ENCODE measurements around the gene BICRA.
"Not testable (repeated sequence)": the region's sequence is repeated elsewhere in the genome, so short reads cannot be mapped to it uniquely, and the experiment has no call there.

The BICRA gene

DNA sequence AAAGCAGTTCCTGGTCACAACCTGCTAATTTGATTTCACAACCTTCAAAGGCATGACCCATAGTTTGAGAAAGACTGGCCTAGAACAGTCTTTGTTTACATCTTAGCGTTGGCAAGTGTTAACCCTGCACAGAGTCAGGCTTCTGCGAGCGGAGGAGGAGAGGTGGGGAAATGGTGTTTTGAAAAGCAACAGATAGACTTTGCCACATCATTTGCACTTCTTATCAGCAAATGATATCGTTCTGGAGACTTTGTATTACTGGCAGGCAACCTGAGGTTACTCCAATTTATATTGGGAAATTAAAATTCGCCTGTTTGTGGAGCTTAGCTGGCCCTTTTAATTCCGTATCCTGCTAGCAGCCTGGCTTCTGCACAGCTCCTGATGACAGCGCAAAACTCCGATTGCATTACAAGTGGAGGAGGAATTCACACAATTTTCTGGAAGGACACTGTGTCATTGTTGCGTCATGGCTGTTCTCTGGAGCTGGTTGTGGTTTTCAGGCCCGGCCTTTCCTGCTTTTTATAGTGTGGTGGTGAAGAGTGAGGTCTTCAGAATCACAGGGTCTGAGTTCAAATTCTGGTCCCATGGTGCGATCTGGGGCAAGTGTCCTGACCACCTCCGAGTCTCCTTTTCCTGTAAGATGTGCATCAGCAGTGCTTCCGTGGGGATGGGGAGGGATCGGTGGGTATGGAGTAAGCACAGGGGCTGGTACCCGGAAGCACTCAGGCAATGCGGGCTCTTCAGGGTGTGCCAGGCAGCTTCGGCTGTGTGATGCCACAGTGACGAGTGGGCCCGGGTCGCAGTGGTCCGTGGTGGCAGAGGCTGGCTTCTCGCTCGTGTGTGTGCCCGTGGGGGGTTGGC, 55.2 kb downstream of the BICRA start:
- H3K27ac ChIP-seq (ENCODE audit: low read length), result peak overlapping the region; percentile 99
- no peaks in the 10 kb centered on the region for H3K36me3 ChIP-seq (ENCODE audit: control insufficient read depth in 2 of 2, insufficient read depth in 2 of 2, low read length in 2 of 2)
- peak overlapping the region; percentile 42 to 55 for H3K4me3 ChIP-seq (ENCODE audit: low read length in 2 of 2)
- H3K9me3 ChIP-seq (ENCODE audit: control insufficient read depth in 2 of 2, low read length in 2 of 2), result no peaks in the 10 kb centered on the region
- H3K4me1 ChIP-seq (ENCODE audit: control insufficient read depth, insufficient read depth, low read length), result peaks cover 55% of the 10 kb centered on the region
- no peaks in the 10 kb centered on the region for H3K27me3 ChIP-seq (ENCODE audit: control insufficient read depth in 1 of 2, insufficient read depth in 2 of 2, low read length in 2 of 2)
- peak overlapping the region; percentile 87 to 93 for H3K9ac ChIP-seq (ENCODE audit: low read length in 2 of 2)

DNA sequence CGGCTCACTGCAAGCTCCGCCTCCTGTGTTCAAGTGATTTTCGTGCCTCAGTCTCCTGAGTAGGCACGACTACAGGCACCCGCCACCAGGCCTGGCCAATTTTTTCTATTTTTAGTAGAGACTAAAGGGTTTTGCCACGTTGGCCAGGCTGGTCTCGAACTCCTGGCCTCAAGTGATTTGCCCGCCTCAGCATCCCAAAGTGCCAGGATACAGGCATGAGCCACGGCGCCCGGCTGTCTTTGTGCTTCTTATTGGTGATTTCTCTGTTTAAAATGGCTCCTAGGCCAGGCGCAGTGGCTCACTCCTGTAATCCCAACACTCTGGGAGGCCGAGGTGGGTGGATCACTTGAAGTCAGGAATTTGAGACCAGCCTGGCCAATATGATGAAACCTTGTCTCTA, 59.6 kb downstream of the BICRA start:
- H3K9ac ChIP-seq (ENCODE audit: low read length in 2 of 2); H3K27ac ChIP-seq (ENCODE audit: low read length): not testable (repeated sequence)

DNA sequence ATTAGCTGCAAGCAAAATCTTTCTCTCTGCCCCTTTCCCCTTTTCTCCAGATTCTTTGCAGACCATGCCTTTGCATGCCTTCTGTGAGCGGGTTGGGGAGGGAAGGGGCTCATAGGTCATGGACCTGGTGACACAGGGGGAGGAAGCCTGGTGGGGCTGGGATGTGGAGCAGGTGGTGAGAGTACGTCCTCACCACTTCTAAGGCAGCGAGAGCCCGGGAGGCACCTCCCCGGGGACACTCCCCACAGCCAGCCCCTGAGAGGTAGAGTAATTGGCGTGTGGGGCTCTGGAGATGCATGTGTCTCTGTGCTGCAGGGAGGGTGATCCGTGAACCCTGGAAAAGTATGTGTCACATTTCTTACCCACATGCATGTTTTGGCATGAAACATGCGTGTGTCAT, 61.8 kb downstream of the BICRA start:
- H3K27ac ChIP-seq (ENCODE audit: low read length), result no peak overlapping the region
- H3K9ac ChIP-seq (ENCODE audit: low read length in 2 of 2), result no peak overlapping the region
- H3K36me3 ChIP-seq (ENCODE audit: control insufficient read depth in 2 of 2, insufficient read depth in 2 of 2, low read length in 2 of 2), result peaks cover 17 to 28% of the 10 kb centered on the region in 2 donors
- no peaks in the 10 kb centered on the region for H3K9me3 ChIP-seq (ENCODE audit: control insufficient read depth in 2 of 2, low read length in 2 of 2)
- H3K27me3 ChIP-seq (ENCODE audit: control insufficient read depth in 1 of 2, insufficient read depth in 2 of 2, low read length in 2 of 2), result no peaks in the 10 kb centered on the region
- H3K4me3 ChIP-seq (ENCODE audit: low read length in 2 of 2), result no peak overlapping the region
- peaks cover 16% of the 10 kb centered on the region for H3K4me1 ChIP-seq (ENCODE audit: control insufficient read depth, insufficient read depth, low read length)

More for the DNA sequence above, 59.6 kb downstream of the BICRA start:
- Histone ChIP-seq H3K4me1 (ENCODE audit: control insufficient read depth, insufficient read depth, low read length) (peaks cover 32% of the 10 kb centered on the region), H3K36me3 (ENCODE audit: control insufficient read depth in 2 of 2, insufficient read depth in 2 of 2, low read length in 2 of 2) (peaks cover 4 to 17% of the 10 kb centered on the region in 2 donors)
- not testable (repeated sequence) for H3K9me3 ChIP-seq (ENCODE audit: control insufficient read depth in 2 of 2, low read length in 2 of 2); H3K27me3 ChIP-seq (ENCODE audit: control insufficient read depth in 1 of 2, insufficient read depth in 2 of 2, low read length in 2 of 2); H3K4me3 ChIP-seq (ENCODE audit: low read length in 2 of 2)

DNA sequence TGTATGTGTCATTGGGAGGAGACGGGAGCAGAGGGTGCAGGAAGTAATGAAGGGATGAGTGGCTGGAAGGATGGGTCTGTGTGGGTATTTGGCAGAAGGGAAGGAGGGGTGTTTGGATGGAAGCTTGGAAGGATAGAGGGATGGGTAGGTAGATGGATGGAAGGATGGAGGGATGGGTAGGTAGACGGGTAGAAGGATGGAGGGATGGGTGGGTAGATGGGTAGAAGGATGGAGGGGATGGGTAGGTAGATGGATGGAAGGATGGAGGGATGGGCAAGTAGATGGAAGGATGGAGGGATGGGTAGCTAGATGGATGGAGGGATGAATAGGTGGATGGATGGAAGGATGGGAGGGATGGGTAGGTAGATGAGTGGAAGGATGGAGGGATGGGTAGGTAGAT, 62.6 kb downstream of the BICRA start:
- no peak overlapping the region for H3K4me3 ChIP-seq (ENCODE audit: low read length in 2 of 2)
- peaks cover 12% of the 10 kb centered on the region for H3K4me1 ChIP-seq (ENCODE audit: control insufficient read depth, insufficient read depth, low read length)
- H3K36me3 ChIP-seq (ENCODE audit: control insufficient read depth in 2 of 2, insufficient read depth in 2 of 2, low read length in 2 of 2), result peaks cover 17 to 28% of the 10 kb centered on the region in 2 donors

DNA sequence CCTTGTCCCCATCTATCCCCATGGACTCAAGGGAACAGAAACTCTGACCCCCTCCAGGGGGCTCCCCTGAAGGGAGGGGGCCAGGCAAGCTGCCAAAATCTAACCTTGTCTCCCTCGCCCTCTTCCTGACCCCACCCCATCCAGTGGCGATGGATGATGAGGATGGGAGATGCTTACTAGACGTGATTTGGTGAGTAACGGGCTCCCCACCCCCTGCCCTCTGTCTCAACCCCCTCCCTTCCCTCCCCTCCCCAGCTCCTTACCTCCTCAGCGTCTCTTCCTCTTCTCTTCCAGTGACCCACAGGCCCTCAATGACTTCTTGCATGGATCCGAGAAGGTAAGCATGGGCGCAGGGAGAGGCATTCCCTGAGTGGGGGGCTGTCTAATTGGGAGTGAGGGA, 64.5 kb downstream of the BICRA start:
- Histone ChIP-seq H3K27ac (ENCODE audit: low read length) (no peak overlapping the region), H3K27me3 (ENCODE audit: control insufficient read depth in 1 of 2, insufficient read depth in 2 of 2, low read length in 2 of 2) (no peaks in the 10 kb centered on the region), H3K9me3 (ENCODE audit: control insufficient read depth in 2 of 2, low read length in 2 of 2) (no peaks in the 10 kb centered on the region), H3K36me3 (ENCODE audit: control insufficient read depth in 2 of 2, insufficient read depth in 2 of 2, low read length in 2 of 2) (peaks cover 23 to 33% of the 10 kb centered on the region in 2 donors), H3K9ac (ENCODE audit: low read length in 2 of 2) (no peak overlapping the region), H3K4me1 (ENCODE audit: control insufficient read depth, insufficient read depth, low read length) (peaks cover under 1% of the 10 kb centered on the region), H3K4me3 (ENCODE audit: low read length in 2 of 2) (no peak overlapping the region)

More for the DNA sequence above, 62.6 kb downstream of the BICRA start:
- no peak overlapping the region for H3K9ac ChIP-seq (ENCODE audit: low read length in 2 of 2)
- no peaks in the 10 kb centered on the region for H3K27me3 ChIP-seq (ENCODE audit: control insufficient read depth in 1 of 2, insufficient read depth in 2 of 2, low read length in 2 of 2)
- H3K27ac ChIP-seq (ENCODE audit: low read length), result no peak overlapping the region
- H3K9me3 ChIP-seq (ENCODE audit: control insufficient read depth in 2 of 2, low read length in 2 of 2), result no peaks in the 10 kb centered on the region

DNA sequence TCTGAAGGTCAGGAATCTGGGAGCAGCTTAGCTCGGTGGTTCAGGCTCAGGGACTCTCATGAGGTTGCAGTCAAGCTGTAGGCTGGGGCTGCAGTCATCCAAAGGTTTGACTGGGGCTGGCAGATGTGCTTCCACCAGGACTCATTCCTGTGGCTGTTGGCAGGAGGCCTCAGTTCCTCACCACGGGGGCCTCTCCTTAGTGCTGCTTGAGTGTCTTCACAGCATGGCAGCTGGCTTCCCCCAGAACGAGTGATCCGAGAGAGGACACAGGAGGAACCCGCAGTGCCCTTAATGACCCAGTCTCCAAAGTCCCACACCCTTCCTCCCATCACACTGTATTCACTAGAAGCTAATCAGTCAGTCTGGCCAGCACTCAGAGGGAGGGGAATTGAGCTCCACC, 65.6 kb downstream of the BICRA start:
- Histone ChIP-seq H3K36me3 (ENCODE audit: control insufficient read depth in 2 of 2, insufficient read depth in 2 of 2, low read length in 2 of 2) (peaks cover 24 to 33% of the 10 kb centered on the region in 2 donors), H3K9me3 (ENCODE audit: control insufficient read depth in 2 of 2, low read length in 2 of 2) (no peaks in the 10 kb centered on the region), H3K4me1 (ENCODE audit: control insufficient read depth, insufficient read depth, low read length) (no peaks in the 10 kb centered on the region), H3K27ac (ENCODE audit: low read length) (no peak overlapping the region), H3K9ac (ENCODE audit: low read length in 2 of 2) (no peak overlapping the region), H3K27me3 (ENCODE audit: control insufficient read depth in 1 of 2, insufficient read depth in 2 of 2, low read length in 2 of 2) (no peaks in the 10 kb centered on the region), H3K4me3 (ENCODE audit: low read length in 2 of 2) (no peak overlapping the region)

DNA sequence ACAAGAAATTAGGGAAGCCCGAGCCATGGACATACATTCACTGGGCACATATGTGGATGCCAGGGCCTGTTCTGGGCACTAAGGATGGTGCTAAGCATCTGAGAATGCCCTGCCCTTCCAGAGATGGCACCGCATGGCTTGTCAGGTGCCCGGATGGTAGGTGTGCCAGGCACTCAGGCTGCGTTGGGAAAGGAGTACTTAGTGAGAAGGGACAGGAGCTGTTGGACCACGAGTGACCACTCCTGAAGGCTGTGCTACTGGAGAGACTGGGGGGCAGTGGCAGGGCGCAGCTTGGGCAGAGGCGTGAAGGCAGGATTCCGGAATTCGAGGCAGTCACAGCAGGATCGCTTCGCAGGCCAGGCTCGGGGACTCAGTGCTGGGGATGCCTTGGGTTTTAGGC, 66.3 kb downstream of the BICRA start:
- H3K27me3 ChIP-seq (ENCODE audit: control insufficient read depth in 1 of 2, insufficient read depth in 2 of 2, low read length in 2 of 2), result no peaks in the 10 kb centered on the region
- H3K9ac ChIP-seq (ENCODE audit: low read length in 2 of 2), result no peak overlapping the region
- no peak overlapping the region for H3K4me3 ChIP-seq (ENCODE audit: low read length in 2 of 2)
- no peaks in the 10 kb centered on the region for H3K4me1 ChIP-seq (ENCODE audit: control insufficient read depth, insufficient read depth, low read length)
- H3K9me3 ChIP-seq (ENCODE audit: control insufficient read depth in 2 of 2, low read length in 2 of 2), result no peaks in the 10 kb centered on the region
- no peak overlapping the region for H3K27ac ChIP-seq (ENCODE audit: low read length)
- peaks cover 25 to 31% of the 10 kb centered on the region in 2 donors for H3K36me3 ChIP-seq (ENCODE audit: control insufficient read depth in 2 of 2, insufficient read depth in 2 of 2, low read length in 2 of 2)

DNA sequence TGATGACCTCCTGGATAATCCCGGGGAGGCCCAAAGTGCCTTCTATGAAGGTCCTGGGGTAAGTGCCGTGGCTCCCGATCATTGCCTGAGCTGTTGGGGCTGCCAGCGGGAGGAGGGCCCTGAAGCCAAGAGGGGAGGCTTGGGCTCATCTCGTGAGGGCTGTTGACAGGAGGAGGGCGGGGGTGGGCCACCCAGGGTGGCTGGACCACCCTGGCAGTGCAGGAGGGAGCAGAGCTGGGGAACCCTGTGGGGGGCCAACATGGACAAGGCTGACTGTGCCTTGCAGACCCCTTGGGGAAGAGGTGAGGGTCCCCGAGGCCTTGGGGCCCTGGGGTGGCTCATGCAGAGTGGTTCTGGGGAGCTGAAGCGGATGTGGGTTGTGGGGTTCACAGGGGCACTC, 66.9 kb downstream of the BICRA start:
- Histone ChIP-seq H3K27me3 (ENCODE audit: control insufficient read depth in 1 of 2, insufficient read depth in 2 of 2, low read length in 2 of 2) (no peaks in the 10 kb centered on the region), H3K4me1 (ENCODE audit: control insufficient read depth, insufficient read depth, low read length) (no peaks in the 10 kb centered on the region), H3K4me3 (ENCODE audit: low read length in 2 of 2) (no peak overlapping the region), H3K9ac (ENCODE audit: low read length in 2 of 2) (no peak overlapping the region), H3K9me3 (ENCODE audit: control insufficient read depth in 2 of 2, low read length in 2 of 2) (no peaks in the 10 kb centered on the region), H3K36me3 (ENCODE audit: control insufficient read depth in 2 of 2, insufficient read depth in 2 of 2, low read length in 2 of 2) (peaks cover 25% of the 10 kb centered on the region in 2 donors), H3K27ac (ENCODE audit: low read length) (no peak overlapping the region)

DNA sequence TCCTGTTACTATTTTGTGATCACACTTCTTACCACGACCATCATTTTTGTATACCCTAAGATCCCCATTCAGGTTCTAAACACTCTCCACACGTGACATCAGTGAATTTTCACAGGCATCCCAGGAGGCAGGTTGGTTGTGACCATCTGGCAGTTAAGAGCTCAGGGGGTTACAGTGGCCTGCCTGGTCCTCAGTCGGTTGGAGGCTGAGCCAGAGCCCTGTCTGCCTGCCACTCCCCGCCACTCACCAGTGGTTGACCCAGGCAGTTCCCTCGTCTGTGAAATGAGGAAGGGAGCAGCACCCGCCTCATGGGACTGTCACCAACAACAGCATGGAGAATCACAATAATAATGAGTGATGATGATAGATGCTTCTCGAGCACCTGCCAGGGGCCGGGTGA, 67.9 kb downstream of the BICRA start:
- Histone ChIP-seq H3K9ac (ENCODE audit: low read length in 2 of 2) (no peak overlapping the region), H3K27me3 (ENCODE audit: control insufficient read depth in 1 of 2, insufficient read depth in 2 of 2, low read length in 2 of 2) (no peaks in the 10 kb centered on the region), H3K4me3 (ENCODE audit: low read length in 2 of 2) (no peak overlapping the region), H3K36me3 (ENCODE audit: control insufficient read depth in 2 of 2, insufficient read depth in 2 of 2, low read length in 2 of 2) (peaks cover 23 to 25% of the 10 kb centered on the region in 2 donors), H3K9me3 (ENCODE audit: control insufficient read depth in 2 of 2, low read length in 2 of 2) (no peaks in the 10 kb centered on the region), H3K4me1 (ENCODE audit: control insufficient read depth, insufficient read depth, low read length) (no peaks in the 10 kb centered on the region), H3K27ac (ENCODE audit: low read length) (no peak overlapping the region)

DNA sequence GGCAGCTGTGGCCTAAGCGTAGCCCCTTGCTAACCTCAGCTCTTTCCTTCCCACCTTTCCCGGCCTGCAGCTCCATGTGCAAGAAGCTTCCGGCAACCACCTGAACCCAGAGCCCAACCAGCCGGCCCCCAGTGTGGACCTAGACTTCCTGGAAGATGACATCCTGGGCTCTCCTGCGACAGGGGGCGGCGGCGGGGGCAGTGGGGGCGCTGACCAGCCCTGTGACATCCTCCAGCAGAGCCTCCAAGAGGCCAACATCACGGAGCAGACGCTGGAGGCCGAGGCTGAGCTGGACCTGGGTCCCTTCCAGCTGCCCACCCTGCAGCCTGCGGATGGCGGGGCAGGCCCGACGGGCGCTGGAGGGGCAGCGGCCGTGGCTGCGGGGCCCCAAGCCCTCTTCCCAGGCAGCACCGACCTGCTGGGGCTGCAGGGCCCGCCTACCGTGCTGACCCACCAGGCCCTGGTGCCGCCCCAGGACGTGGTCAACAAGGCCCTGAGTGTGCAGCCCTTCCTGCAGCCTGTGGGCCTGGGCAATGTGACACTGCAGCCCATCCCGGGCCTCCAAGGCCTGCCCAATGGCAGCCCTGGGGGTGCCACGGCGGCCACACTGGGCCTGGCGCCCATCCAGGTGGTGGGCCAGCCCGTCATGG, 70.4 kb downstream of the BICRA start:
- Histone ChIP-seq H3K9me3 (ENCODE audit: control insufficient read depth in 2 of 2, low read length in 2 of 2) (no peaks in the 10 kb centered on the region), H3K4me1 (ENCODE audit: control insufficient read depth, insufficient read depth, low read length) (no peaks in the 10 kb centered on the region), H3K4me3 (ENCODE audit: low read length in 2 of 2) (no peak overlapping the region), H3K9ac (ENCODE audit: low read length in 2 of 2) (no peak overlapping the region), H3K27ac (ENCODE audit: low read length) (no peak overlapping the region), H3K36me3 (ENCODE audit: control insufficient read depth in 2 of 2, insufficient read depth in 2 of 2, low read length in 2 of 2) (peaks cover 13 to 17% of the 10 kb centered on the region in 2 donors), H3K27me3 (ENCODE audit: control insufficient read depth in 1 of 2, insufficient read depth in 2 of 2, low read length in 2 of 2) (no peaks in the 10 kb centered on the region)
